Measurements from ENCODE around the gene AKR1C2. TPM values are rescaled to one million over a fixed set of nuclear protein-coding genes. Genes with fewer than 3 reads are reported as not detected.
"Not testable (repeated sequence)": the region's sequence is repeated elsewhere in the genome, so short reads cannot be mapped to it uniquely, and the experiment has no call there.

Gene AKR1C2
- total RNA-seq, 1 donor from 2014 or later = 4.7 TPM

- H3K4me3 ChIP-seq; H3K4me1 Mint-ChIP-seq; H3K27me3 ChIP-seq; H3K9me3 Mint-ChIP-seq; H3K4me1 ChIP-seq; H3K27ac ChIP-seq; H3K27ac Mint-ChIP-seq; H3K36me3 Mint-ChIP-seq; H3K36me3 ChIP-seq; H3K27me3 Mint-ChIP-seq (ENCODE audit: insufficient read depth, low read depth); H3K4me3 Mint-ChIP-seq; H2AFZ ChIP-seq (replicated peaks); H3K79me2 ChIP-seq (ENCODE audit: low read depth); H3K9ac ChIP-seq; H4K20me1 ChIP-seq (ENCODE audit: low read depth); DNase-seq (ENCODE audit: low spot score); H3K9me3 ChIP-seq (ENCODE audit: low read depth); H3F3A ChIP-seq (ENCODE audit: low read depth); H3K4me2 ChIP-seq: not testable (repeated sequence)
These were observed 5.3 kb upstream of the AKR1C2 start for GRCh38 chr10:5008857-5009548.

- not testable (repeated sequence) for H3K27ac ChIP-seq; H3K27me3 Mint-ChIP-seq (ENCODE audit: insufficient read depth, low read depth); H3K9me3 Mint-ChIP-seq; H3K27me3 ChIP-seq; H3K79me2 ChIP-seq (ENCODE audit: low read depth); H3K9ac ChIP-seq; H3K27ac Mint-ChIP-seq; H3K4me2 ChIP-seq; H2AFZ ChIP-seq (replicated peaks); H3F3A ChIP-seq (ENCODE audit: low read depth); H3K9me3 ChIP-seq (ENCODE audit: low read depth); H3K4me3 ChIP-seq; H4K20me1 ChIP-seq (ENCODE audit: low read depth); H3K4me1 ChIP-seq; H3K36me3 ChIP-seq; H3K36me3 Mint-ChIP-seq; H3K4me1 Mint-ChIP-seq; H3K4me3 Mint-ChIP-seq; DNase-seq (ENCODE audit: low spot score)
These were observed 844 bp upstream of the AKR1C2 start for GRCh38 chr10:5004501-5004900.

GRCh38 chr10:5004030-5004385, 351 bp upstream of the AKR1C2 start:
- H3K4me1 Mint-ChIP-seq; H3F3A ChIP-seq (ENCODE audit: low read depth); H4K20me1 ChIP-seq (ENCODE audit: low read depth); DNase-seq (ENCODE audit: low spot score); H3K4me3 ChIP-seq; H3K9ac ChIP-seq; H3K36me3 ChIP-seq; H3K27ac Mint-ChIP-seq; H3K27me3 ChIP-seq; H3K4me2 ChIP-seq; H3K27me3 Mint-ChIP-seq (ENCODE audit: insufficient read depth, low read depth); H3K4me3 Mint-ChIP-seq; H3K9me3 Mint-ChIP-seq; H3K27ac ChIP-seq; H2AFZ ChIP-seq (replicated peaks); H3K9me3 ChIP-seq (ENCODE audit: low read depth); H3K4me1 ChIP-seq; H3K79me2 ChIP-seq (ENCODE audit: low read depth); H3K36me3 Mint-ChIP-seq: not testable (repeated sequence)

GRCh38 chr10:5002013-5002727, 1.5 kb downstream of the AKR1C2 start:
- Mint-ChIP-seq H3K4me1 (no peaks in the 10 kb centered on the region), H3K36me3 (no peaks in the 10 kb centered on the region), H3K4me3 (no peak overlapping the region), H3K27me3 (ENCODE audit: insufficient read depth, low read depth) (no peaks in the 10 kb centered on the region), H3K9me3 (no peaks in the 10 kb centered on the region), H3K27ac (no peak overlapping the region)
- H3K4me3 ChIP-seq = no peak overlapping the region
- no peaks in the 10 kb centered on the region for H3K4me1 ChIP-seq
- H3K9me3 ChIP-seq (ENCODE audit: low read depth) = no peaks in the 10 kb centered on the region
- H3F3A ChIP-seq (ENCODE audit: low read depth) = no peaks in the 10 kb centered on the region
- TF ChIP-seq EZH2phosphoT487 (IDR thresholded peaks at IDR 0.05) (no peak), CTCF (IDR thresholded peaks at IDR 0.05) (no peak), EZH2 (IDR thresholded peaks at IDR 0.05) (no peak)
- no peak overlapping the region for H2AFZ ChIP-seq (replicated peaks)
- DNase-seq (ENCODE audit: low spot score) = no peak
- H3K79me2 ChIP-seq (ENCODE audit: low read depth) = no peaks in the 10 kb centered on the region
- no peak overlapping the region for H3K27ac ChIP-seq
- H3K9ac ChIP-seq = no peak overlapping the region
- no peaks in the 10 kb centered on the region for H3K36me3 ChIP-seq
- no peak overlapping the region for H3K4me2 ChIP-seq
- H4K20me1 ChIP-seq (ENCODE audit: low read depth) = no peaks in the 10 kb centered on the region
- H3K27me3 ChIP-seq = no peaks in the 10 kb centered on the region

GRCh38 chr10:4998671-4999070, 5.0 kb downstream of the AKR1C2 start:
- Mint-ChIP-seq H3K4me1 (no peaks in the 10 kb centered on the region), H3K27me3 (ENCODE audit: insufficient read depth, low read depth) (no peaks in the 10 kb centered on the region), H3K36me3 (no peaks in the 10 kb centered on the region), H3K4me3 (no peak overlapping the region), H3K27ac (no peak overlapping the region), H3K9me3 (no peaks in the 10 kb centered on the region)
- H3K27ac ChIP-seq = no peak overlapping the region
- no peaks in the 10 kb centered on the region for H3K9me3 ChIP-seq (ENCODE audit: low read depth)
- DNase-seq (ENCODE audit: low spot score) = no peak
- no peaks in the 10 kb centered on the region for H3K79me2 ChIP-seq (ENCODE audit: low read depth)
- H3K4me1 ChIP-seq = no peaks in the 10 kb centered on the region
- no peak overlapping the region for H3K9ac ChIP-seq
- H3F3A ChIP-seq (ENCODE audit: low read depth) = no peaks in the 10 kb centered on the region
- no peaks in the 10 kb centered on the region for H4K20me1 ChIP-seq (ENCODE audit: low read depth)
- no peak overlapping the region for H3K4me3 ChIP-seq
- H3K27me3 ChIP-seq = no peaks in the 10 kb centered on the region
- no peaks in the 10 kb centered on the region for H3K36me3 ChIP-seq
- TF ChIP-seq EZH2phosphoT487 (IDR thresholded peaks at IDR 0.05) (no peak), CTCF (IDR thresholded peaks at IDR 0.05) (no peak), EZH2 (IDR thresholded peaks at IDR 0.05) (no peak)
- no peak overlapping the region for H3K4me2 ChIP-seq
- no peak overlapping the region for H2AFZ ChIP-seq (replicated peaks)

GRCh38 chr10:4994260-4994659, 9.4 kb downstream of the AKR1C2 start:
- H3K27ac ChIP-seq; H3K36me3 ChIP-seq; H3K4me1 Mint-ChIP-seq; H4K20me1 ChIP-seq (ENCODE audit: low read depth); H3K36me3 Mint-ChIP-seq; H3K79me2 ChIP-seq (ENCODE audit: low read depth); H3K9me3 ChIP-seq (ENCODE audit: low read depth); H2AFZ ChIP-seq (replicated peaks); H3K27me3 Mint-ChIP-seq (ENCODE audit: insufficient read depth, low read depth); H3K27me3 ChIP-seq; H3K4me1 ChIP-seq; H3K9me3 Mint-ChIP-seq; DNase-seq (ENCODE audit: low spot score); H3K4me2 ChIP-seq; H3K4me3 ChIP-seq; H3F3A ChIP-seq (ENCODE audit: low read depth); H3K27ac Mint-ChIP-seq; H3K4me3 Mint-ChIP-seq; H3K9ac ChIP-seq: not testable (repeated sequence)
